Measurements from ENCODE around the gene TEK.

The TEK gene

GRCh38 chr9:27209034-27209433, 100.0 kb downstream of the TEK start:
- no peak overlapping the region for H3K4me3 ChIP-seq (ENCODE audit: low read depth in 1 of 2, low read length in 2 of 2)
- no peak for ATAC-seq (ENCODE audit: insufficient read depth, low read depth)
- no peaks in the 10 kb centered on the region for H3K9me3 ChIP-seq (ENCODE audit: insufficient read depth, low read length, severe bottlenecking)
- TF ChIP-seq, protein P1, sequence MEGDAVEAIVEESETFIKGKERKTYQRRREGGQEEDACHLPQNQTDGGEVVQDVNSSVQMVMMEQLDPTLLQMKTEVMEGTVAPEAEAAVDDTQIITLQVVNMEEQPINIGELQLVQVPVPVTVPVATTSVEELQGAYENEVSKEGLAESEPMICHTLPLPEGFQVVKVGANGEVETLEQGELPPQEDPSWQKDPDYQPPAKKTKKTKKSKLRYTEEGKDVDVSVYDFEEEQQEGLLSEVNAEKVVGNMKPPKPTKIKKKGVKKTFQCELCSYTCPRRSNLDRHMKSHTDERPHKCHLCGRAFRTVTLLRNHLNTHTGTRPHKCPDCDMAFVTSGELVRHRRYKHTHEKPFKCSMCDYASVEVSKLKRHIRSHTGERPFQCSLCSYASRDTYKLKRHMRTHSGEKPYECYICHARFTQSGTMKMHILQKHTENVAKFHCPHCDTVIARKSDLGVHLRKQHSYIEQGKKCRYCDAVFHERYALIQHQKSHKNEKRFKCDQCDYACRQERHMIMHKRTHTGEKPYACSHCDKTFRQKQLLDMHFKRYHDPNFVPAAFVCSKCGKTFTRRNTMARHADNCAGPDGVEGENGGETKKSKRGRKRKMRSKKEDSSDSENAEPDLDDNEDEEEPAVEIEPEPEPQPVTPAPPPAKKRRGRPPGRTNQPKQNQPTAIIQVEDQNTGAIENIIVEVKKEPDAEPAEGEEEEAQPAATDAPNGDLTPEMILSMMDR (IDR thresholded peaks at IDR 0.05; ENCODE audit: borderline replicate concordance, extremely low read depth, low read length, poor library complexity, severe bottlenecking), result no peak
- no peak for TF ChIP-seq EZH2 (IDR thresholded peaks at IDR 0.05; ENCODE audit: borderline replicate concordance, low read depth, low read length, severe bottlenecking)
- H3K27me3 ChIP-seq (ENCODE audit: insufficient read depth, low read length, poor library complexity), result no peaks in the 10 kb centered on the region
- no peaks in the 10 kb centered on the region for H3K4me1 ChIP-seq (ENCODE audit: insufficient read depth, low read length)
- no peak for DNase-seq
- no peaks in the 10 kb centered on the region for H4K20me1 ChIP-seq (ENCODE audit: insufficient read depth, low read length)
- H3K9ac ChIP-seq (ENCODE audit: low read depth, low read length), result no peak overlapping the region
- H3K27ac ChIP-seq (ENCODE audit: low read length), result no peak overlapping the region
- H3K36me3 ChIP-seq (ENCODE audit: insufficient read depth, low read length), result no peaks in the 10 kb centered on the region
- H2AFZ ChIP-seq (ENCODE audit: low read depth, low read length), result no peak overlapping the region
- no peak overlapping the region for H3K4me2 ChIP-seq (ENCODE audit: insufficient read depth, low read length)
- H3K79me2 ChIP-seq (ENCODE audit: insufficient read depth, low read length), result no peaks in the 10 kb centered on the region

- ATAC-seq (ENCODE audit: insufficient read depth, low read depth) (no peak), DNase-seq (no peak)
- Histone ChIP-seq H2AFZ (ENCODE audit: low read depth, low read length) (no peak overlapping the region), H3K27me3 (ENCODE audit: insufficient read depth, low read length, poor library complexity) (no peaks in the 10 kb centered on the region), H3K27ac (ENCODE audit: low read length) (no peak overlapping the region), H3K4me1 (ENCODE audit: insufficient read depth, low read length) (no peaks in the 10 kb centered on the region), H3K36me3 (ENCODE audit: insufficient read depth, low read length) (no peaks in the 10 kb centered on the region), H3K9me3 (ENCODE audit: insufficient read depth, low read length, severe bottlenecking) (no peaks in the 10 kb centered on the region), H3K79me2 (ENCODE audit: insufficient read depth, low read length) (no peaks in the 10 kb centered on the region), H3K4me2 (ENCODE audit: insufficient read depth, low read length) (no peak overlapping the region), H3K9ac (ENCODE audit: low read depth, low read length) (no peak overlapping the region), H4K20me1 (ENCODE audit: insufficient read depth, low read length) (no peaks in the 10 kb centered on the region), H3K4me3 (ENCODE audit: low read depth in 1 of 2, low read length in 2 of 2) (no peak overlapping the region)
- TF ChIP-seq, protein P1 (IDR thresholded peaks at IDR 0.05; ENCODE audit: borderline replicate concordance, extremely low read depth, low read length, poor library complexity, severe bottlenecking), result no peak
- no peak for TF ChIP-seq EZH2 (IDR thresholded peaks at IDR 0.05; ENCODE audit: borderline replicate concordance, low read depth, low read length, severe bottlenecking)
Measured at GRCh38 chr9:27210588-27210987, 101.6 kb downstream of the TEK start.

DNA sequence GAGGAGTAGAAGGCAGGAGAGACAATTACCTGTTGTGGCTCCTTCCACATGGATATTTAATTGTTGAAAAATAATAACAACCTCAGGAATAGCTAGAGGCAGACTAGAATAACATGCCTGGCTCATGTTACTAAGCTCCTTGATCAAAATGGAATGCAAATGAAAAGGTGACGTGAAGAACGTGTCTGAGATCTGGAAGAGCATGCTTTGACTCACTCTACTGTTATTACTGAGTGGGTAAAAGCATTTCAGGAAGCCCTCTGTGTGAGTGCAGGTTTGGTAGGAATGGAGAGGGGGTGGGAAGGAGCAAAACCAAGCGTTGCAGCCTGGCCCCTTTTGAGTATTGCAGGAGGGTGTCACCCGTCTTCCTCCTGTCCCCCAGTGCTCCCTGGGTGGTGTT, 103.2 kb downstream of the TEK start:
- H3K9me3 ChIP-seq (ENCODE audit: insufficient read depth, low read length, severe bottlenecking), result no peaks in the 10 kb centered on the region
- DNase-seq (no peak), ATAC-seq (ENCODE audit: insufficient read depth, low read depth) (no peak)
- no peaks in the 10 kb centered on the region for H3K79me2 ChIP-seq (ENCODE audit: insufficient read depth, low read length)
- no peak for TF ChIP-seq EZH2 (IDR thresholded peaks at IDR 0.05; ENCODE audit: borderline replicate concordance, low read depth, low read length, severe bottlenecking)
- TF ChIP-seq, protein P1 (IDR thresholded peaks at IDR 0.05; ENCODE audit: borderline replicate concordance, extremely low read depth, low read length, poor library complexity, severe bottlenecking), result no peak
- no peaks in the 10 kb centered on the region for H3K36me3 ChIP-seq (ENCODE audit: insufficient read depth, low read length)
- H3K27ac ChIP-seq (ENCODE audit: low read length), result no peak overlapping the region
- H4K20me1 ChIP-seq (ENCODE audit: insufficient read depth, low read length), result no peaks in the 10 kb centered on the region
- H2AFZ ChIP-seq (ENCODE audit: low read depth, low read length), result no peak overlapping the region
- no peak overlapping the region for H3K4me2 ChIP-seq (ENCODE audit: insufficient read depth, low read length)
- H3K4me3 ChIP-seq (ENCODE audit: low read depth in 1 of 2, low read length in 2 of 2), result no peak overlapping the region
- H3K9ac ChIP-seq (ENCODE audit: low read depth, low read length), result no peak overlapping the region
- no peaks in the 10 kb centered on the region for H3K4me1 ChIP-seq (ENCODE audit: insufficient read depth, low read length)
- no peaks in the 10 kb centered on the region for H3K27me3 ChIP-seq (ENCODE audit: insufficient read depth, low read length, poor library complexity)

GRCh38 chr9:27212621-27213020, 103.6 kb downstream of the TEK start:
- H3K27ac ChIP-seq (ENCODE audit: low read length), result no peak overlapping the region
- H3K4me1 ChIP-seq (ENCODE audit: insufficient read depth, low read length), result no peaks in the 10 kb centered on the region
- no peak for ATAC-seq (ENCODE audit: insufficient read depth, low read depth)
- H3K36me3 ChIP-seq (ENCODE audit: insufficient read depth, low read length), result no peaks in the 10 kb centered on the region
- H3K4me2 ChIP-seq (ENCODE audit: insufficient read depth, low read length), result no peak overlapping the region
- DNase-seq, result no peak
- H3K9ac ChIP-seq (ENCODE audit: low read depth, low read length), result no peak overlapping the region
- no peaks in the 10 kb centered on the region for H3K27me3 ChIP-seq (ENCODE audit: insufficient read depth, low read length, poor library complexity)
- no peaks in the 10 kb centered on the region for H3K9me3 ChIP-seq (ENCODE audit: insufficient read depth, low read length, severe bottlenecking)
- H4K20me1 ChIP-seq (ENCODE audit: insufficient read depth, low read length), result no peaks in the 10 kb centered on the region
- no peaks in the 10 kb centered on the region for H3K79me2 ChIP-seq (ENCODE audit: insufficient read depth, low read length)
- no peak overlapping the region for H3K4me3 ChIP-seq (ENCODE audit: low read depth in 1 of 2, low read length in 2 of 2)
- H2AFZ ChIP-seq (ENCODE audit: low read depth, low read length), result no peak overlapping the region
- TF ChIP-seq, protein P1 (IDR thresholded peaks at IDR 0.05; ENCODE audit: borderline replicate concordance, extremely low read depth, low read length, poor library complexity, severe bottlenecking), result no peak
- TF ChIP-seq EZH2 (IDR thresholded peaks at IDR 0.05; ENCODE audit: borderline replicate concordance, low read depth, low read length, severe bottlenecking), result no peak

Data from DND-41 (cell line).